SJSA1 (cell line): ENCODE results near the gene IER5. TPM values are rescaled to one million over a fixed set of nuclear protein-coding genes. Genes with fewer than 3 reads are reported as not detected.

Source experiments
- DNase-seq, 2 experiments: peaks; one replicate each; pipeline ENCODE4 v3.0.0-alpha.2; 2015 to 2020; ENCODE audit warnings: low spot score in 2 of 2, low read depth in 1 of 2
- H3K27ac ChIP-seq: fragments of 250-450 bp; sonication (Bioruptor Pico); 2 replicates; pipeline ENCODE4 v1.5.1; 2020; ENCODE audit warnings: mild to moderate bottlenecking, moderate library complexity
- H3K27me3 ChIP-seq: fragments of 250-450 bp; sonication (Bioruptor Pico); replicated peaks from 2 replicates; pipeline ENCODE4 v1.5.1; 2020; ENCODE audit warnings: mild to moderate bottlenecking, moderate library complexity
- H3K36me3 ChIP-seq: fragments of 250-450 bp; sonication (Bioruptor Pico); 2 replicates; pipeline ENCODE4 v1.5.1; 2020; ENCODE audit warnings: mild to moderate bottlenecking
- H3K4me1 ChIP-seq: fragments of 250-450 bp; sonication (Bioruptor Pico); replicated peaks from 2 replicates; pipeline ENCODE4 v1.6.1; 2021; ENCODE audit warnings: mild to moderate bottlenecking
- H3K4me3 ChIP-seq: fragments of 250-450 bp; sonication (Bioruptor Pico); 2 replicates; pipeline ENCODE4 v1.5.1; 2020; ENCODE audit warnings: mild to moderate bottlenecking
- H3K9me3 ChIP-seq: fragments of 250-450 bp; sonication (Bioruptor Pico); replicated peaks from 2 replicates; pipeline ENCODE4 v1.5.1; 2020; ENCODE audit warnings: mild to moderate bottlenecking
- total RNA-seq: library from RNA; depleted of rRNA; stranded (reverse); fragments of >200 nt; shearing (Covaris generic); gene quantifications from 2 replicates; pipeline ENCODE4 v1.2.3, GENCODE V29; 2014

Gene IER5
- total RNA-seq, 1 experiment from 2014 or later = 67.6 TPM

GRCh38 chr1:181084606-181084969 is 3.9 kb upstream of the IER5 start:
- H3K27me3 ChIP-seq = no peaks in the 10 kb centered on the region
- DNase-seq = no peak
- peaks cover 10% of the 10 kb centered on the region for H3K36me3 ChIP-seq
- H3K4me1 ChIP-seq = peaks cover 52% of the 10 kb centered on the region
- no peak overlapping the region for H3K27ac ChIP-seq
- no peak overlapping the region for H3K4me3 ChIP-seq
- no peaks in the 10 kb centered on the region for H3K9me3 ChIP-seq

GRCh38 chr1:181086091-181086490 is 2.4 kb upstream of the IER5 start:
- peaks cover 37% of the 10 kb centered on the region for H3K4me1 ChIP-seq
- no peak for DNase-seq
- H3K36me3 ChIP-seq = peaks cover 25% of the 10 kb centered on the region
- no peaks in the 10 kb centered on the region for H3K27me3 ChIP-seq
- H3K4me3 ChIP-seq = no peak overlapping the region
- no peaks in the 10 kb centered on the region for H3K9me3 ChIP-seq
- no peak overlapping the region for H3K27ac ChIP-seq

GRCh38 chr1:181086926-181087325 is 1.6 kb upstream of the IER5 start:
- DNase-seq = peak in 1 of 2 experiments; percentile 64
- H3K4me3 ChIP-seq = no peak overlapping the region
- H3K27ac ChIP-seq = peak overlapping the region; percentile 37

GRCh38 chr1:181087400-181087901 is 1.0 kb upstream of the IER5 start:
- no peak overlapping the region for H3K4me3 ChIP-seq
- H3K9me3 ChIP-seq = no peaks in the 10 kb centered on the region
- peak overlapping the region; percentile 37 for H3K27ac ChIP-seq
- H3K4me1 ChIP-seq = peaks cover 36% of the 10 kb centered on the region
- H3K36me3 ChIP-seq = peaks cover 39% of the 10 kb centered on the region
- no peaks in the 10 kb centered on the region for H3K27me3 ChIP-seq
- DNase-seq = no peak

More at GRCh38 chr1:181086926-181087325, 1.6 kb upstream of the IER5 start:
- Histone ChIP-seq H3K9me3 (no peaks in the 10 kb centered on the region), H3K4me1 (peaks cover 36% of the 10 kb centered on the region), H3K27me3 (no peaks in the 10 kb centered on the region), H3K36me3 (peaks cover 33% of the 10 kb centered on the region)

GRCh38 chr1:181089017-181089675 is 646 bp downstream of the IER5 start:
- H3K4me3 ChIP-seq = peak overlapping the region; percentile 86
- no peak for DNase-seq
- H3K27ac ChIP-seq = peak overlapping the region; percentile 43
- peaks cover 50% of the 10 kb centered on the region for H3K4me1 ChIP-seq
- H3K36me3 ChIP-seq = peaks cover 55% of the 10 kb centered on the region
- H3K27me3 ChIP-seq = no peaks in the 10 kb centered on the region
- no peaks in the 10 kb centered on the region for H3K9me3 ChIP-seq

GRCh38 chr1:181089676-181090544 is 1.4 kb downstream of the IER5 start:
- Histone ChIP-seq H3K4me1 (peaks cover 54% of the 10 kb centered on the region), H3K27me3 (no peaks in the 10 kb centered on the region), H3K9me3 (no peaks in the 10 kb centered on the region), H3K36me3 (peaks cover 62% of the 10 kb centered on the region), H3K27ac (peak overlapping the region; percentile 27), H3K4me3 (peak overlapping the region; percentile 86)
- peak; percentile 60 to 67 for DNase-seq

GRCh38 chr1:181090641-181091126 is 2.2 kb downstream of the IER5 start:
- Histone ChIP-seq H3K36me3 (peaks cover 69% of the 10 kb centered on the region), H3K4me3 (peak overlapping the region; percentile 86), H3K4me1 (peaks cover 61% of the 10 kb centered on the region), H3K27ac (peak overlapping the region; percentile 27), H3K27me3 (no peaks in the 10 kb centered on the region), H3K9me3 (no peaks in the 10 kb centered on the region)
- DNase-seq = peak in 1 of 2 experiments; percentile 37

GRCh38 chr1:181091309-181092040 is 3.0 kb downstream of the IER5 start:
- H3K36me3 ChIP-seq = peaks cover 71% of the 10 kb centered on the region
- no peak overlapping the region for H3K27ac ChIP-seq
- H3K27me3 ChIP-seq = no peaks in the 10 kb centered on the region
- peaks cover 69% of the 10 kb centered on the region for H3K4me1 ChIP-seq
- no peak for DNase-seq
- H3K9me3 ChIP-seq = no peaks in the 10 kb centered on the region
- peak overlapping the region; percentile 86 for H3K4me3 ChIP-seq

- peaks cover 71% of the 10 kb centered on the region for H3K36me3 ChIP-seq
- peak overlapping the region; percentile 86 for H3K4me3 ChIP-seq
- no peaks in the 10 kb centered on the region for H3K27me3 ChIP-seq
- H3K9me3 ChIP-seq = no peaks in the 10 kb centered on the region
- peaks cover 70% of the 10 kb centered on the region for H3K4me1 ChIP-seq
- no peak for DNase-seq
- H3K27ac ChIP-seq = no peak overlapping the region
These were observed 3.6 kb downstream of the IER5 start for GRCh38 chr1:181092056-181092455.

GRCh38 chr1:181092883-181093458 is 4.5 kb downstream of the IER5 start:
- DNase-seq = no peak
- Histone ChIP-seq H3K36me3 (peaks cover 71% of the 10 kb centered on the region), H3K9me3 (no peaks in the 10 kb centered on the region), H3K27ac (no peak overlapping the region), H3K27me3 (no peaks in the 10 kb centered on the region), H3K4me3 (no peak overlapping the region), H3K4me1 (peaks cover 70% of the 10 kb centered on the region)

GRCh38 chr1:181094416-181095212 is 6.1 kb downstream of the IER5 start:
- H3K4me1 ChIP-seq = peaks cover 80% of the 10 kb centered on the region
- H3K27ac ChIP-seq = peak overlapping the region; percentile 56
- H3K27me3 ChIP-seq = no peaks in the 10 kb centered on the region
- H3K9me3 ChIP-seq = no peaks in the 10 kb centered on the region
- H3K4me3 ChIP-seq = no peak overlapping the region
- DNase-seq = peak; percentile 79 to 80
- peaks cover 60% of the 10 kb centered on the region for H3K36me3 ChIP-seq

- H3K36me3 ChIP-seq = peaks cover 54% of the 10 kb centered on the region
- peaks cover 86% of the 10 kb centered on the region for H3K4me1 ChIP-seq
- H3K9me3 ChIP-seq = no peaks in the 10 kb centered on the region
- no peak overlapping the region for H3K27ac ChIP-seq
- no peak for DNase-seq
- H3K4me3 ChIP-seq = no peak overlapping the region
- H3K27me3 ChIP-seq = no peaks in the 10 kb centered on the region
These were observed 6.8 kb downstream of the IER5 start for GRCh38 chr1:181095260-181095659.
